ENCODE measurements around the gene SRL.

Gene SRL

GRCh38 chr16:4198816-4199215 lies 43.1 kb downstream of the SRL start:
- TF ChIP-seq, protein P1, sequence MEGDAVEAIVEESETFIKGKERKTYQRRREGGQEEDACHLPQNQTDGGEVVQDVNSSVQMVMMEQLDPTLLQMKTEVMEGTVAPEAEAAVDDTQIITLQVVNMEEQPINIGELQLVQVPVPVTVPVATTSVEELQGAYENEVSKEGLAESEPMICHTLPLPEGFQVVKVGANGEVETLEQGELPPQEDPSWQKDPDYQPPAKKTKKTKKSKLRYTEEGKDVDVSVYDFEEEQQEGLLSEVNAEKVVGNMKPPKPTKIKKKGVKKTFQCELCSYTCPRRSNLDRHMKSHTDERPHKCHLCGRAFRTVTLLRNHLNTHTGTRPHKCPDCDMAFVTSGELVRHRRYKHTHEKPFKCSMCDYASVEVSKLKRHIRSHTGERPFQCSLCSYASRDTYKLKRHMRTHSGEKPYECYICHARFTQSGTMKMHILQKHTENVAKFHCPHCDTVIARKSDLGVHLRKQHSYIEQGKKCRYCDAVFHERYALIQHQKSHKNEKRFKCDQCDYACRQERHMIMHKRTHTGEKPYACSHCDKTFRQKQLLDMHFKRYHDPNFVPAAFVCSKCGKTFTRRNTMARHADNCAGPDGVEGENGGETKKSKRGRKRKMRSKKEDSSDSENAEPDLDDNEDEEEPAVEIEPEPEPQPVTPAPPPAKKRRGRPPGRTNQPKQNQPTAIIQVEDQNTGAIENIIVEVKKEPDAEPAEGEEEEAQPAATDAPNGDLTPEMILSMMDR (IDR thresholded peaks at IDR 0.05; ENCODE audit: low read depth, low read length, poor library complexity, severe bottlenecking) = no peak
- TF ChIP-seq EZH2phosphoT487 (IDR thresholded peaks at IDR 0.05; ENCODE audit: borderline replicate concordance, low read length) = no peak
- H3K27ac ChIP-seq (ENCODE audit: low read depth, low read length) = no peak overlapping the region

GRCh38 chr16:4194661-4195060 lies 47.2 kb downstream of the SRL start:
- Histone ChIP-seq H3K4me1 (ENCODE audit: control insufficient read depth, low read length) (no peaks in the 10 kb centered on the region), H4K20me1 (ENCODE audit: control insufficient read depth, insufficient read depth, low read depth, low read length) (no peaks in the 10 kb centered on the region), H3K36me3 (ENCODE audit: control insufficient read depth, low read length) (no peaks in the 10 kb centered on the region), H3F3A (ENCODE audit: control insufficient read depth, insufficient read depth) (no peaks in the 10 kb centered on the region), H3K27me3 (ENCODE audit: control insufficient read depth, low read length) (no peaks in the 10 kb centered on the region), H3K9me3 (ENCODE audit: control insufficient read depth, insufficient read depth, low read length) (no peaks in the 10 kb centered on the region), H3K9me2 (replicated peaks; ENCODE audit: control insufficient read depth, low read length) (no peaks in the 10 kb centered on the region), H3K79me2 (ENCODE audit: control insufficient read depth, low read length) (no peaks in the 10 kb centered on the region), H3K27ac (ENCODE audit: low read depth, low read length) (no peak overlapping the region), H3K4me2 (ENCODE audit: low read length) (no peak overlapping the region), H3K4me3 (ENCODE audit: low read length) (no peak overlapping the region)
- TF ChIP-seq, protein P1 (IDR thresholded peaks at IDR 0.05; ENCODE audit: low read depth, low read length, poor library complexity, severe bottlenecking) = no peak
- no peak for TF ChIP-seq EZH2phosphoT487 (IDR thresholded peaks at IDR 0.05; ENCODE audit: borderline replicate concordance, low read length)

More at GRCh38 chr16:4198816-4199215, 43.1 kb downstream of the SRL start:
- Histone ChIP-seq H3K36me3 (ENCODE audit: control insufficient read depth, low read length) (no peaks in the 10 kb centered on the region), H3K4me3 (ENCODE audit: low read length) (no peak overlapping the region), H3K9me2 (replicated peaks; ENCODE audit: control insufficient read depth, low read length) (no peaks in the 10 kb centered on the region), H4K20me1 (ENCODE audit: control insufficient read depth, insufficient read depth, low read depth, low read length) (no peaks in the 10 kb centered on the region), H3K9me3 (ENCODE audit: control insufficient read depth, insufficient read depth, low read length) (no peaks in the 10 kb centered on the region), H3K27me3 (ENCODE audit: control insufficient read depth, low read length) (no peaks in the 10 kb centered on the region), H3F3A (ENCODE audit: control insufficient read depth, insufficient read depth) (no peaks in the 10 kb centered on the region), H3K4me1 (ENCODE audit: control insufficient read depth, low read length) (peaks cover 4% of the 10 kb centered on the region; the same call in 1 of the 2 replicates), H3K79me2 (ENCODE audit: control insufficient read depth, low read length) (no peaks in the 10 kb centered on the region), H3K4me2 (ENCODE audit: low read length) (no peak overlapping the region)

- Histone ChIP-seq H4K20me1 (ENCODE audit: control insufficient read depth, insufficient read depth, low read depth, low read length) (no peaks in the 10 kb centered on the region), H3K9me3 (ENCODE audit: control insufficient read depth, insufficient read depth, low read length) (no peaks in the 10 kb centered on the region), H3K27me3 (ENCODE audit: control insufficient read depth, low read length) (no peaks in the 10 kb centered on the region), H3K9me2 (replicated peaks; ENCODE audit: control insufficient read depth, low read length) (no peaks in the 10 kb centered on the region), H3K4me2 (ENCODE audit: low read length) (no peak overlapping the region), H3K27ac (ENCODE audit: low read depth, low read length) (no peak overlapping the region), H3F3A (ENCODE audit: control insufficient read depth, insufficient read depth) (no peaks in the 10 kb centered on the region), H3K4me1 (ENCODE audit: control insufficient read depth, low read length) (no peaks in the 10 kb centered on the region), H3K79me2 (ENCODE audit: control insufficient read depth, low read length) (no peaks in the 10 kb centered on the region), H3K4me3 (ENCODE audit: low read length) (no peak overlapping the region), H3K36me3 (ENCODE audit: control insufficient read depth, low read length) (no peaks in the 10 kb centered on the region)
- TF ChIP-seq EZH2phosphoT487 (IDR thresholded peaks at IDR 0.05; ENCODE audit: borderline replicate concordance, low read length) = no peak
- TF ChIP-seq, protein P1 (IDR thresholded peaks at IDR 0.05; ENCODE audit: low read depth, low read length, poor library complexity, severe bottlenecking) = no peak
Measured at GRCh38 chr16:4193920-4194319, 48.0 kb downstream of the SRL start.

All from DOHH2 (cell line).